Stomach (tissue), 9 donors: Measurements from ENCODE around the gene IGSF9B. TPM values are rescaled to one million over a fixed set of nuclear protein-coding genes. Genes with fewer than 3 reads are reported as not detected.
A peak's percentile ranks its signal among the peaks of the same experiment; 100 is the strongest.

Experiments used
- DNase-seq, 2 donors: peaks; one replicate each; pipeline versions ENCODE4 v3.0.0 to v3.0.0-alpha.2; 2013 to 2019
- H3K27ac ChIP-seq, 5 donors: fragments of 200-600 bp in 4 of 5; sonication (generic) in 4 of 5; one replicate each; pipeline ENCODE4 v1.5.1; 2013 to 2019; ENCODE audit warnings: mild to moderate bottlenecking in 1 of 5, moderate library complexity in 1 of 5
- H3K27me3 ChIP-seq, 3 donors: fragments of 200-600 bp; sonication (generic); one replicate each; pipeline ENCODE4 v1.5.1; 2017 to 2019; ENCODE audit warnings: mixed run types in 1 of 3
- H3K36me3 ChIP-seq, 4 donors: fragments of 200-600 bp; sonication (generic); 1 replicate in 3 of 4; 2 replicates in 1 of 4; pipeline ENCODE4 v1.5.1; 2016 to 2019
- H3K4me1 ChIP-seq, 4 donors: fragments of 200-600 bp; sonication (generic); one replicate each; pipeline ENCODE4 v1.5.1; 2016 to 2019
- H3K4me3 ChIP-seq, 4 donors: fragments of 200-600 bp; sonication (generic) in 3 of 4; one replicate each; pipeline ENCODE4 v1.5.1; 2016 to 2019; ENCODE audit warnings: mild to moderate bottlenecking in 1 of 4
- H3K9me3 ChIP-seq, 4 donors: fragments of 200-600 bp; sonication (generic); one replicate each; pipeline ENCODE4 v1.5.1; 2016 to 2019
- CTCF ChIP-seq, 7 experiments: fragments of 450-650 bp in 4 of 7; fragments of 200-600 bp in 3 of 7; sonication (generic) in 3 of 7; IDR thresholded peaks; one replicate each; pipeline ENCODE4 v1.5.1; 2016 to 2019; ENCODE audit warnings: antibody characterized with exemption in 7 of 7, control low read depth in 2 of 7, mild to moderate bottlenecking in 1 of 7
- EP300 ChIP-seq: sonication (generic); formaldehyde crosslinking; IDR thresholded peaks from one replicate; pipeline ENCODE4 v1.6.1; 2017; ENCODE audit warnings: antibody characterized with exemption
- POLR2A ChIP-seq, 4 donors: fragments of 450-650 bp; IDR thresholded peaks; one replicate each; pipeline ENCODE4 v1.6.1; 2016; ENCODE audit warnings: antibody characterized with exemption in 4 of 4, control low read depth in 2 of 4, mild to moderate bottlenecking in 1 of 4, moderate library complexity in 1 of 4
- POLR2AphosphoS5 ChIP-seq, 3 donors: sonication (generic); formaldehyde crosslinking; IDR thresholded peaks; one replicate each; pipeline ENCODE4 v1.6.1; 2016; ENCODE audit warnings: antibody characterized with exemption in 3 of 3
- WGBS, 5 donors: extraction: QIAGEN DNeasy Blood & Tissue Kit in 3 of 5; methylation state at CpG; one replicate each; pipeline versions ENCODE4 v1.1.5 to v1.1.7; 2013 to 2018; 5-methylcytosine and 5-hydroxymethylcytosine counted together
- intact Hi-C: fragments of 100-400 bp; cut with DNase I; formaldehyde crosslinking; loops from one replicate; pipeline ENCODE4 v1.15.1; 2023; ENCODE audit warnings: low total_unique reads
- polyA plus RNA-seq, 3 donors: library from polyadenylated mRNA; stranded (reverse); fragments of 200-250 nt; gene quantifications; one replicate each; pipeline ENCODE4 v1.2.3, GENCODE V29; 2013
- total RNA-seq, 5 donors: library from RNA; depleted of rRNA; stranded (reverse); fragments of >200 nt; gene quantifications; one replicate each; pipeline versions ENCODE4 v1.1.0 to v1.2.3, GENCODE V29; 2014 to 2016
- donor health status: healthy with polysubstance abuse.
- donor health status: Bipolar disorder and iron deficiency.
- donor health status: healthy.

The IGSF9B gene
- total and polyA plus RNA-seq, 8 donors: 0.44 to 22.3 (median 4.6) TPM; not detected in 1

- H3K4me3 ChIP-seq: no peak overlapping the region
- peaks cover 0 to 47% (median 13%) of the 10 kb centered on the region in 4 donors for H3K36me3 ChIP-seq
- TF ChIP-seq POLR2A (IDR thresholded peaks at IDR 0.05) (no peak), EP300 (no peak), CTCF (IDR thresholded peaks at IDR 0.05) (no peak), POLR2AphosphoS5 (IDR thresholded peaks at IDR 0.05) (no peak)
- peaks cover 12 to 26% (median 17%) of the 10 kb centered on the region in 4 donors for H3K4me1 ChIP-seq
- no peaks in the 10 kb centered on the region for H3K9me3 ChIP-seq
- WGBS, 5 donors: 90 to 95% (median 91%) methylated on average over 11 to 19 of the region's 19 CpGs
- H3K27ac ChIP-seq: peak overlapping the region in 1 of 5 donors; percentile 68
- H3K27me3 ChIP-seq: no peaks in the 10 kb centered on the region
- DNase-seq: no peak
- intact Hi-C loops: loop anchor here (5.0 kb wide), 1 partner anchor 211 kb away; no protein-coding TSS in a partner anchor
These were observed 25.2 kb downstream of the IGSF9B start for GRCh38 chr11:133931449-133932060.

GRCh38 chr11:133930767-133931448 is 25.9 kb downstream of the IGSF9B start:
- no peak for DNase-seq
- Histone ChIP-seq H3K27ac (peak overlapping the region in 1 of 5 donors; percentile 68), H3K4me1 (peaks cover 12 to 26% (median 17%) of the 10 kb centered on the region in 4 donors), H3K4me3 (no peak overlapping the region), H3K9me3 (no peaks in the 10 kb centered on the region), H3K27me3 (no peaks in the 10 kb centered on the region), H3K36me3 (peaks cover 0 to 47% (median 13%) of the 10 kb centered on the region in 4 donors)
- 63 to 77% (median 68%) methylated on average over 33 to 36 of the region's 36 CpGs for WGBS, 5 donors
- no peak for TF ChIP-seq POLR2AphosphoS5 (IDR thresholded peaks at IDR 0.05)
- TF ChIP-seq CTCF (IDR thresholded peaks at IDR 0.05): peak in 3 of 7 experiments; percentile 29 to 32 (median 29)
- intact Hi-C loops: loop anchor here (5.0 kb wide), 1 partner anchor 211 kb away; no protein-coding TSS in a partner anchor

- WGBS, 5 donors: 87 to 92% (median 92%) methylated on average over 20 to 27 of the region's 27 CpGs
- H3K4me3 ChIP-seq: no peak overlapping the region
- peak overlapping the region in 1 of 5 donors; percentile 54 for H3K27ac ChIP-seq
- no peaks in the 10 kb centered on the region for H3K27me3 ChIP-seq
- intact Hi-C loops: loop anchor here (5.0 kb wide), 1 partner anchor 212 kb away; no protein-coding TSS in a partner anchor
- DNase-seq: no peak
- no peaks in the 10 kb centered on the region for H3K9me3 ChIP-seq
- H3K36me3 ChIP-seq: peaks cover 0 to 47% (median 15%) of the 10 kb centered on the region in 4 donors
- TF ChIP-seq POLR2AphosphoS5 (IDR thresholded peaks at IDR 0.05) (no peak), CTCF (IDR thresholded peaks at IDR 0.05) (no peak)
- peaks cover 12 to 26% (median 17%) of the 10 kb centered on the region in 4 donors for H3K4me1 ChIP-seq
These were observed 26.6 kb downstream of the IGSF9B start for GRCh38 chr11:133930053-133930766.

- intact Hi-C loops: loop anchor here (5.0 kb wide), 1 partner anchor 213 kb away; no protein-coding TSS in a partner anchor
These were observed 27.2 kb downstream of the IGSF9B start for GRCh38 chr11:133929401-133930052.

More at GRCh38 chr11:133929401-133930052, 27.2 kb downstream of the IGSF9B start:
- Histone ChIP-seq H3K4me1 (peaks cover 12 to 25% (median 17%) of the 10 kb centered on the region in 4 donors), H3K27ac (peak overlapping the region in 1 of 5 donors; percentile 54), H3K9me3 (no peaks in the 10 kb centered on the region), H3K36me3 (peaks cover 0 to 47% (median 17%) of the 10 kb centered on the region in 4 donors), H3K27me3 (no peaks in the 10 kb centered on the region), H3K4me3 (no peak overlapping the region)
- WGBS, 5 donors: 75 to 85% (median 85%) methylated on average over 20 of the region's 20 CpGs
- TF ChIP-seq POLR2A (IDR thresholded peaks at IDR 0.05): no peak
- DNase-seq: no peak
